ENCODE data around the gene RALGDS.

- TF ChIP-seq CTCF (IDR thresholded peaks at IDR 0.05; ENCODE audit: low read depth, low read length) (no peak), MYC (IDR thresholded peaks at IDR 0.05; ENCODE audit: low read depth, low read length) (no peak)
These were observed 45.4 kb upstream of the RALGDS start for GRCh38 chr9:133166392-133166791.

Data from NB4 (cell line).